ENCODE data around the gene SPATA31C1. TPM values are rescaled to one million over a fixed set of nuclear protein-coding genes. Genes with fewer than 3 reads are reported as not detected.
"Not testable (repeated sequence)": the region's sequence is repeated elsewhere in the genome, so short reads cannot be mapped to it uniquely, and the experiment has no call there.

The SPATA31C1 gene
- total RNA-seq, result not detected
- long read RNA-seq, result 0 reads

DNA sequence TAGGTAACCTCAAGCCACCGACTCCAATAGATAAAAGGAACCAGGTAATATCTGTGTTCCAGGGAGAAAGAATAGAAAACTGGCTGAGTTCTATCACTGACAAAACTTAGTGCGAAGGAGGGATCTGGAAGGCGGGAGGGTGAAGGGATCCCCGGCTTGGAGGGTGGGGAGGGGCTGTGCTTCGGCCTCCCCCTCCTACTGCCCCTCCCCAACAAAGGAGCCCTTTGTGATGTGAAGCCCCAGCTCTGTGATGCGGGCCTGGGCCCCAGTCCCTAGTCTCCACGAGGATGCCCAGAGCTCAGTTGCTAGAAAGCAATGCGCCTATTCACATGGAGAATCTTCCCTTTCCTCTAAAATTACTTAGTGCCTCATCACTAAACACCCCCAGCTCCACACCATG, at the start of gene SPATA31C1:
Gene SPATA31C1 (plus strand): TSS at position 301 of the 400 bp plus-strand sequence.
- ATAC-seq; DNase-seq; intact Hi-C loops (cut with DNase I, micrococcal nuclease): not testable (repeated sequence)

DNA sequence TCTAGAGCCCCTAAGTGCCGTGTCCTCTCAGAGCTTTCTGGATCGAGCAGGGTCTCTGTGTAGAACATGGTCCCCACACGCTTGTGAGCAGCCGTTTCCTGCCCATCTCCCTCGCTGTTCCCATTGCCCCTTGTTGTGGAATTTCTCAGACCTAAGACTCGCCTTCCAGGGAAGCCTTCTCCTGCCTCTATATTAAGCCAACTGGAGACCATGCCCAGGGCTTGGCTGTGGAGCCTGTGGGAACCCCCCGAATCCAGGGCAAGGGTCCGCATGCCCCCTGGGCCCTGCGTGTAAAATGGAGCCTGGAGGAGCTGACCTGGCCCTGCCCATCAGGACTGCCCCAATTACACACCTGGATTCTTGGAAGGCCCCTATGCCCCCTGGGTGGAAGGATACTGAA, 49.6 kb upstream of the SPATA31C1 start:
- intact Hi-C loops (cut with DNase I, micrococcal nuclease), result no loop called here
- DNase-seq (no peak), ATAC-seq (no peak)

DNA sequence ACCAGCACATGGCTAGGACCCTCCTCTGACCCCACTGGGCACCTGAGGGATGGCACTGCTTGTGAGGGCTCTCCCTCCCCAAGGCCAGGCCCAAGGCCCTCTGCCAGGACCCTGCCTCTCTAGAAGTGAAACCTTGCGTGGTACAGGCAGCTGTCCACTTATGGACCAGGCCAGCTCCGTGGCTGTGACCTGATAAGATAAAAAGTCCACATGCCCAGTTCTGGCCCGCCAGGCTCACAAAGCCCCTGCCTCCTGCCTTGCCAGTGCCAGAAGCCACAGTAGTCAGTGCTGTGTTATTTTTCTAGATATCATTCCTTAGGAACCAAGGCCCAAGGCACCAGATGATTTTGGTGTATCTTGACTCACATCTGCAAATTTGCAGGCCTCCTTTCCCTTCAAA, 49.1 kb upstream of the SPATA31C1 start:
- intact Hi-C loops (cut with DNase I, micrococcal nuclease), result no loop called here
- ATAC-seq (no peak), DNase-seq (no peak)

DNA sequence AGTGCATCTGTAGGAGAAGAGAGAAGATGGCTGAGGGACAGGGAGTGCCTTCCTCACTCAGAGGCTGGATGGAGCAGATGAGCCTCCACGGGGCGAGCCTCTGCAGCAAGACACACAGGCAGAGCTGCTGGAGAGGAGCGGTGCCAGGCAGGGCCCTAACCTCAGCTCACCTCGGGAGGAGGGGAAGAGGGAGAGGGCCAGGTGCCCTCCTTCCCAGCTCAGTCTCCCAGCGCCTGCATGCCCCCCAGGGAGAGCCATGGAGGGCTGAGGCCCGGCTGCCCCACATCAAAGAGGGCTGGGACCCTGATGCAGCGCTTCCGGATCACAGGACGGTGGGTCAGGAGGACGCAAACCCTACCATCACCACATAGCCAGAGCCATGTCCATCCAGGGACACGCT, 48.7 kb upstream of the SPATA31C1 start:
- intact Hi-C loops (cut with DNase I, micrococcal nuclease), result no loop called here
- no peak for DNase-seq
- ATAC-seq, result no peak

DNA sequence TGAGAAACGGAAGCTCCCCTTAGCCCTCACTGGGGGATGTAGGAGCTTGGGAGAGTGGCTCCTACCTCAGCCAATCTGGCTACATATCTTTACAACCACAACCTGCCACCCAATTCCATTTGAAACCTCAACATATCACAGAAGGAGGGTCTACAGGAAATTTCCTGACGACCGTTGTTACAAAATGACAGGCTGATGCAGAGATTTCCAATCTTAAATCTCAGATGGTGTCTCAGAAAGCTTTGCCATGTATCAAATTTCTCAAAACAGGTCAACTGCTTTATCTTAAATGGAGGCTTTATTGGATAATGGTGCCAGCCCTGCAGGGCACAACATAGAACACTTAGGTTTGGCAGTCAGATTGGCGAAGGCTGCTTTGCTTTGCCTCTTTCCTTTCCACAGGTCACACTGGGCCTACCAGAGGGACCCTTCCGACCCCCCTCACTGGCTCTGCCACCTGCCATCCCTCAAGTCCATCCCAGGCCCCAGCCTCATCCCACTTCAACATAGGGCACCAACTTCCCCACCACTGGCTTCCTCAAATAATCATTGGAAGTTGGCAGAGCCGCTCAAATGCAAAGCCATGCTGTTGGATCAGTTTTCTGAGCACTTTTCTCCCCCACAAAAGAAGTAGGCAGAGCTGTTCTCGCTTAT, 46.2 kb upstream of the SPATA31C1 start:
- intact Hi-C loops (cut with DNase I, micrococcal nuclease), result no loop called here
- ATAC-seq (no peak), DNase-seq (no peak)

DNA sequence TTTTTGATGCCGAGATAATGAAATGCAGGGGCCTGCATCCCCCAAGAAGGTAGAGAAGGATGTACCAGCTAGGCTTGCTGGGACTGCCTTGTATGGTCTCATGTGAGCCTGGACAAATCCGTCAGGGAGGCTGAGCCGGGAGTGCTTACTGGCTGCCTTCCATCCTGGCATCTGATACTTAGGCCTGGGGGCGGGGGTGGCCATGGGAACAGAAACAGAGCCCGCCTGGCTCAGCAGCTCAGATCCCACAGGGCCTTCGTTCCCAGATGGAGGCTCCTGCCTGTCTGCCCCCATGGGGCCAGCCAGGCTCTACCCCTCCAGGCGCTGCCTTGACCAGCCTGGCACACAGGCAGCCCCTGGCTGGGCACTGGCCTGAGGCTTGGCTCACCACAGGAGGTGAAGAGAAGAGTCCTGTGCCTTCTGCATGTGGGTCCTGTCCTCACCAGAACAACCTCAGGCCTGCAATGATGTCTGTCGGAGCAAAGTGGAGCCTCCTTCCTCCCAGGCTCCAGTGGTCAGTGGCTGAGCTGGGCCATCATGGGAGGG, 45.6 kb upstream of the SPATA31C1 start:
- no peak for ATAC-seq
- intact Hi-C loops (cut with DNase I, micrococcal nuclease), result no loop called here
- DNase-seq, result peak in 1 of 2 donors; percentile 70

DNA sequence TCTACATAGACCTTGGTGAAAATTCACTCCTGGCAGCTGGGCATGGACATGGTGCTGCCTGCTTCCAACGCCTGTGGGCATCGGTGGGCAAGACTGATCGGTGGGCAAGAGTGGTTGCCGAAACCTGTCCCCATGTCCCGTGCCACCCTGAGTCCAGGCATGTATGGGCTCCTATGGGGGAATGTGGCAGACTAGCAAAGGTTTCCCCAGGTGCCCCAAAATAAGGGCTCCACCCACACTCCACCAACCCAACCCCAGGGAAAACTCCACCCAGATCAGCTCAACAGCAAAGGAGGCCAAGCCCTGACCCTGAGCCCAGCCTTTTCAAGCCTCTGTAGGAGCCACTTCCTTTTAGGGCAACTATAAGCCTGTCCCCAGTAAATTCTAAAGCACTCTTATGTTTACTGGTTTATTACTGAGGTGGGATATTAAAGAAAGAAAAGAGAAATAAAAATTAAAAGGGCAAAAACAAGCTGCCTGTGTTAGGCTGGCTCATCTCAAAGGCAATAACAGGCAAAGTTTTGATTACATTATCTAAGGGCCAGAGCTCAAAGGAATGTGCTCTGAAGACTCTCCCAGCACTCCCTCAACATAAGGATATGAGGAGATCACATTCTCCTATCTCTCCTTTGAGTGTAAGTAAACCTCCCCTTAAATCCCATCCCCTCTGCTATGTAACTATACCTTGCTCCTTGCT, 44.0 kb upstream of the SPATA31C1 start:
- intact Hi-C loops (cut with DNase I, micrococcal nuclease), result no loop called here
- ATAC-seq (peak; percentile 86), DNase-seq (peak; percentile 31 to 53)

DNA sequence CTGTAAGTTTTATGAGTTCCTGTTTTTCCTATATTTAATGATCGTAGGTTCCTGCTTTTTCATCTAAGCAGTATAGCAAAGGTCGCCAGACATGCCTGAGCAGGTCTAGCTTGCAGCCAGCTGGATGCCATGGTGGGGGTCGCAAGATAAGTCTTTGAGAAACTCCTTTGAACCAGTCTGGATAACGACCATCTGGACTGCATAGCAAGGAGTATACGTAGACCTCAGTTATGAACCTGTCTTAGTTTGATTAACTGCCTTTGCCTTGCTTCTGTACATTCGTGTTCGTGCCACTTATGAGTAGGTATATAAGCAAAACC, 43.5 kb upstream of the SPATA31C1 start:
- intact Hi-C loops (cut with DNase I, micrococcal nuclease), result no loop called here
- no peak for ATAC-seq
- DNase-seq, result no peak

DNA sequence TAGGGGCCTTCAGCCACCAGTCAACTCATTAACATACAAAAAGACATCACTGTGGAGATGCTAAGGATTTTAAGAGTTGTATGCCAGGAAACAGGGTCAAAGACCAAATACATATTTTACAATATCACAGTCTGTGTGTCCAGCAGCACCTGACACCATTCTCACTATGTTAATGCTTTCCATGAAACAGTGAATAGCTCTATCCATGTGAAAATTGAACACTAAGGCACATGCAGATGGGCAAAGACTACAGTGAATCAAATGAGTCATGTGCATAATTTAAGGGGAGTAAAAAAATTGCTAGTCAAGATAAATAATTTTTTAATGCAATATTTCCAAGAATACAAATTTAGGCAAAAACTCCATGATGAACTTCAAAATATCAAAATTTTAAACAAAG, 42.7 kb upstream of the SPATA31C1 start:
- no peak for DNase-seq
- ATAC-seq, result no peak
- intact Hi-C loops (cut with DNase I, micrococcal nuclease), result no loop called here

DNA sequence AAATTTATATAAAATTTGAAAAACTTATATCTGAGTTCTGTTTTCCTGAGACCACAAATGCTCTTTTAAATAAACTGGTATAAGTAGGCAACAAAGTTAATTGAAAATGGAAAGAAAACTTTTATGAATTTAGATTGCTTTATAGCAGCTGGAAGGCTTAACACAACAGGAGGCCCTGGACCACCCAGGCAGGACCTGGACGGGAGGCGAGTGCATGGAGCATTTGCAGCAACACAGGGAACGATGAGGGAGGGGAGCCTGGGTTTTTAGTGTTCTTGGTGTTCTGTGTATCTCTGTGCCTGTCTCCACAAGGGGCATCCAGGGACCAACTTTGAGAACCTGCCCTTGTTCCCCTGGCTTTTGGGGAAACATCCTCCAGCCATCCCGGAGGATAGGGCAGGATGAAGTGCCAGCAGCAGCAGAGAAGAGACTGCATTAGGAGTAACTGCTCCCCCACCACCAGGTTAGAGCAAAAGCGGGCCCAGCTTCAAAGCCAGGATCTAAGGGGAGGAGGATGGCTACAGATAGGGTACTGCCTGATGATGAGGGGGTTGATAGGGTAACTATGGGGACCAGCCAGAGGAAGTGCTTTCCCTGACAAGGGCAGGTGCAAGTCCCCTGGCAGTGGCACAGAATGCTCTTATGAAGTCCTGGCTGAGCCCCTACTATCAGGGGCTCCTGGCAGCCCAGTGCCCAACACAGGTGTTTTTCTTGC, 41.8 kb upstream of the SPATA31C1 start:
- intact Hi-C loops (cut with DNase I, micrococcal nuclease), result no loop called here
- DNase-seq (no peak), ATAC-seq (no peak)

DNA sequence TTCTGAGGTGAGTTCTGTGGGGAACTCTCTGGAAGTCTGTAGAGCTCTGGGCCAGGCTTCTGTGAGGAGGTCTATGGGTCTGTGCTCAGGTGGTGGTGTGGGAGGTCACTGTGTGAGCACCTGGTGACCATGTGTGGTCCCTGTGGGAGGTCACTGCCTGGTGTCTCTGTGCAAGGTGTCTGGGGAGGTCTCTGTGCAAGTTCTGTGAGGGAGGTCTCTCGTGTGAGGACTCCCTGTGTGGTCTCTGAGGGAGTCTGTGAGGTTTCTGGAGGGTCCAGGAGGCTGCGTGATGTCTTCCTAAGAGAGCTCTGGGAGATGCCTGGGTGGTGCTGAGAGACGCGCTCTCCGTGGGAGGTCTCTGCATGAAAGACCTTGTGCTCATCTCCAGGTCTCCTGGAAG, 41.1 kb upstream of the SPATA31C1 start:
- no peak for ATAC-seq
- intact Hi-C loops (cut with DNase I, micrococcal nuclease), result no loop called here

DNA sequence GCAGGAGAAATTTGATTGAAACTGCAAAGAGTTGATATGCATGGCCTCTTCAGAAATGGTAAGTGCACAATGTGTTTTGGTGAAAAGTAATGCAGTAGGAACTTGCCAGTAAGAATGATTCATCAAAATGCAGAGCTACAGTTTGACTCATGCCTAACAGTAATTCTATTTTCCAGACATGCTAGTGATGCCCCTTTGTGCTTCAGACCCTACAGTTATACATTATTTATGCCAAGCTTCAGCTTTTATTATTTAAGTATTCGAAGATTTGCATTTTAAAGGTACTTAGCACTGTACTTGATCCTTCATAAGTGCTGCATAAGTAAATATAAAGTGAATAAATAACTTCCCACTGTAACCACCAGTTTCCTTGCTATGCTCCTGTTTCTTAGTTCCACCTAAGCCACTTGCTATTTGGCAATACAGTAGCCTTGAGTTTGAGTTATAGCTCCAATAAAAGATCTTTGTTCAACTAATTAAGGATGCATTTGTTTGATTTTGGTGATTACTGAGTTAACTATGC, 38.7 kb upstream of the SPATA31C1 start:
- peak; percentile 79 for ATAC-seq
- intact Hi-C loops (cut with DNase I, micrococcal nuclease), result no loop called here
- no peak for DNase-seq

More for the DNA sequence above, 41.1 kb upstream of the SPATA31C1 start:
- DNase-seq, result no peak

DNA sequence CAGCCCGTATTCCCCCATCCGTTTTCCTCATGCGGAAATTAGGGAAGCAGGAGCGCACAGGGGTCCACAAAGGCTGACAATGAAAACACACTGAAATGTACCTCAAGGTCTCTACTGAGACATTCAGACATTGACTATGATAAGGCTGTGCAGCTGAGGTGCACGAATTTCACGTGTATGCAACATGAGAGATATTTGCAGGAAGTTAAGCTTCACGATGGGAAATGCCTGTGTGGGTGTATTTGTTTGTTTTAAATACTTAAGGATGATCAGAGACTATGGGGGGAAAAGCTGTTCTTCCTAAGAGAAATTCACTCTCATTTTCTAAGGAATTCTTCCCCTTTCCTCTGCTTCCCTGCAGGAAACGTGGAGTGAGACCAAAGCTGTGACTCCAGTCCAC, 37.6 kb upstream of the SPATA31C1 start:
- DNase-seq (peak in 1 of 2 donors; percentile 3), ATAC-seq (no peak)
- intact Hi-C loops (cut with DNase I, micrococcal nuclease), result no loop called here

DNA sequence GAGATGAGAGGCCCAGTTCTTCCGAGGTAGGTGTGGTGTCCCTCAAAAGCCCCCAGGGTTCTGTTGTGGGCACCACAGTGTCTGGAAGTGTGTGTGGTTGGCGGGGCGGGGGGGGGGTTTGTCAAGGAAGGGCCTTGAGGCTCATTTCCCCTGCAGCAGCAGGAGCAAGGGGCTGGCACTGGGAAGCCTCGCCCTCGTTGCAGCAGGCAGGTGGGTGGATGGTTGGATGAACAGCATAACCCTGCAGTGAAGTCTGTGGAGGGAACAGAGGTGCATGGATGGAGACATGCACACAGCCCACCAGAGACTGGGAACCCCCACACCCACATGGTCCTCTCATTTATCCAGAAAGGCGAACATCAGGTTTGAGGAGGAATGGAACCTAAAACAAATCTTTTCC, 37.1 kb upstream of the SPATA31C1 start:
- DNase-seq (no peak), ATAC-seq (no peak)
- intact Hi-C loops (cut with DNase I, micrococcal nuclease), result no loop called here

DNA sequence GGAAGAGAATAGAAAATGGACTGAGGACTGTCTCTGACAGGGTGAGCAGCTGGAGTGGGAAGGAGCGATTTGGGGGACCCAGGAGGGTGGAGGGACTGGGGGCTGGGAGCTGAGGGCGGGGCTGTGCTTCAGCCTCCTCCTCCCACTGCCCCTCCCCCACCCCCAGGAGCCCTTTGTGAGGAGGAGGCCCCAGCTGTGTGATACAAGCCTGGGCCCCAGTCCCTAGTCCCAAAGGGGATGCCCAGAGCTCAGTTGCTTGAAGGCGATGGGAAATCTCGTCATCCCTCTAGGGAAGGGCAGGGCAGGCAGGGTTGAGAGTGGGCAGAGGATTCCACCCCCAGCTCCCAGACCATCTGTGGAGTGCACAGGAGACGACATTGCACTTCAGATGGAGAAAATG, 35.1 kb upstream of the SPATA31C1 start, which contains the start of gene SPATA31E1:
Gene SPATA31E1 (plus strand): TSS at position 251 of the 400 bp plus-strand sequence. CDS start 15 bp downstream, at position 266.
- intact Hi-C loops (cut with DNase I, micrococcal nuclease), result no loop called here
- peak in 1 of 2 donors; percentile 16 for DNase-seq
- no peak for ATAC-seq

DNA sequence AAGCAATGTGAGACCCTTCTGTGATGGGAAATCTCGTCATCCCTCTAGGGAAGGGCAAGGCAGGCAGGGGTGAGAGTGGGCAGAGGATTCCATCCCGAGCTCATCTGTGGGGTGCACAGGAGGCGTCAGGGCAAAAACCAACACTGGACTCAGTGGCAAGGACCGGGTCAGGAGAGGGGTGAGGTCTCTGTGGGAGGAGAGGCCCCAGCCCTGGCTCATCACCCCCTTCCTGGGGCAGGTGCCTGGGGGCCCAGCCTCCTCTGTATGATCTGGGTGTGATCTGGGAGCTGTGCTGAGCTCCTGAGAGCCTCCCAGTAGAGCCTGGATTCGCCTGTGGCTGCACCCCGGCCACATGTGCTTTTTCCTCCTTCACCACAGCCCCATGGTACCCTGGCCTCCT, 34.5 kb upstream of the SPATA31C1 start:
- no peak for ATAC-seq
- intact Hi-C loops (cut with DNase I, micrococcal nuclease), result no loop called here
- DNase-seq, result no peak

DNA sequence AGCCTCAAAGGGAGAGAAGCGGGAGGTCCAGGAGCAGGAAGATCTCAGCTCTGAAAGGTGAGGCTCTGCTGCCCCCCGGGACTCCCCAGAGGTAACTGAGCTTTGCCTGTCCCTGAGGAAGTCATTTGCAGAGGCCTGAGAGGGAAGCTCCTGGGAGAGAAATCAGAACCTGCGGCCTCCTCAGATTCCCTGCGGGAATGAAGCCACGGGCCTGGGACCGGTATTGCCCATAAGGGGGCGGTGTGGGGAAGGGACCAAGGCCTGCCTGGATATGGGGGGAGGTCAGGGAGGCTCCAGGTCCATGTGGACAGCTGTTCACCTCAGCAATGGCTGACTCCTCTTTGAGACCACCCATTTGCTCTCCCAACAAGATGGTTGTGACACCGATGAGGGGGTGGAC, 33.8 kb upstream of the SPATA31C1 start:
- intact Hi-C loops (cut with DNase I, micrococcal nuclease), result no loop called here
- no peak for DNase-seq

DNA sequence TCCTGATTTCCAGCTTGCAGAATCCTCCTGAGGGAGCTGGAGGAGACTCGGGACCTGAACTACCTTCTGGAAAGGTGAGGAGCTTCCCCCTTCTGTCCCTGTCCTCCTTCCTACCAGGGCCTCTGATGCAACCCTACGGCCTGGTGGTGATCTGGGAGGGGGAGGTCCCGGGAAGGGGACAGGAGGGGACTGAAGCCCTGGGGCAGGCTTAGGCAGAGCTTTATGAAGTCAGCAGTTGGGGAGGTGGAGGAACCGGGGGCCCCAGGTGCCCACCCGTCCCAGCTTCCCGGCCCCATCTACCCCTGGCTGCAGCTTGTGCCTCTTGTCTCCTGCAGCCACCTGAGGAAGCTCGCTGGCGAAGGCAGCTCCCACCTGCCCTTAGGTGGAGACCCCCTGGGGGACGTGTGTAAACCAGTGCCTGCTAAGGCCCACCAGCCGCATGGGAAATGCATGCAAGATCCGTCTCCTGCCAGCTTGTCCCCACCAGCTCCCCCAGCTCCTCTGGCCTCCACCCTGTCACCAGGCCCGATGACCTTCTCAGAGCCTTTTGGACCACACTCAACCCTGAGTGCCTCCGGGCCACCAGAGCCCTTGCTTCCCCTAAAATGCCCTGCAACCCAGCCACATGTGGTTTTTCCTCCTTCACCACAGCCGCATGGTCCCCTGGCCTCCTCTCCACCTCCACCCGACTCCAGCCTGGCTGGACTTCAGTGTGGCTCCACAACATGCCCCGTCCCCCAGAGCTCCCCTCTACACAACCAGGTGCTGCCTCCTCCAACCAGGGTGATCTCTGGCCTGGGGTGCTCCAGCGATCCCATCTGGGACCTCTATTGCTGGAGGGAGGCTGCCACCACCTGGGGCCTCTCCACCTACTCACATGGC, 32.9 kb upstream of the SPATA31C1 start:
- DNase-seq, result no peak
- intact Hi-C loops (cut with DNase I, micrococcal nuclease), result no loop called here
- ATAC-seq, result no peak

More for the DNA sequence above, 33.8 kb upstream of the SPATA31C1 start:
- peak; percentile 13 for ATAC-seq

Data from left colon (tissue), 2 donors.